K562 (cell line): ENCODE measurements around the gene PTK7. TPM values are rescaled to one million over a fixed set of nuclear protein-coding genes. Genes with fewer than 3 reads are reported as not detected.
A peak's percentile ranks its signal among the peaks of the same experiment; 100 is the strongest.

Experiments
- CXXC5 ChIP-seq: fragments of 250-450 bp; sonication (Bioruptor Pico); IDR thresholded peaks from 2 replicates; pipeline ENCODE4 v1.8.0; 2022; ENCODE audit warnings: inconsistent platforms, mild to moderate bottlenecking, moderate library complexity
- DMBX1 ChIP-seq: fragments of 250-450 bp; sonication (Bioruptor Pico); IDR thresholded peaks from 2 replicates; pipeline ENCODE4 v1.8.0; 2022; ENCODE audit warnings: inconsistent platforms, mild to moderate bottlenecking, moderate library complexity, borderline replicate concordance
- PTTG1 ChIP-seq: fragments of 450-650 bp; IDR thresholded peaks from 2 replicates; pipeline ENCODE4 v1.6.1; 2016; ENCODE audit warnings: low read depth, mild to moderate bottlenecking, missing genetic modification characterization, missing compliant biosample characterization
- RBFOX2 ChIP-seq: fragments of 200-400 bp; formaldehyde crosslinking; IDR thresholded peaks from 2 replicates; pipeline ENCODE4 v1.6.1; 2017; ENCODE audit warnings: low read depth, mild to moderate bottlenecking, low read length, moderate library complexity
- TFE3 ChIP-seq: fragments of 450-650 bp; formaldehyde crosslinking; IDR thresholded peaks from 2 replicates; pipeline ENCODE4 v1.4.0; 2020; ENCODE audit warnings: mild to moderate bottlenecking, mixed read lengths
- ZNF740 ChIP-seq, 3 experiments: fragments of 200-800 bp in 1 of 3; sonication (Bioruptor generic) in 1 of 3; sonication (generic) in 1 of 3; formaldehyde crosslinking in 1 of 3; IDR thresholded peaks; 2 replicates each; pipeline versions ENCODE4 v1.6.1 to v1.8.0; 2016 to 2022; ENCODE audit warnings: mild to moderate bottlenecking in 2 of 3, missing compliant biosample characterization in 2 of 3, missing genetic modification characterization in 2 of 3, missing genetic modification reagents in 1 of 3
- polyA plus RNA-seq, 8 experiments: library from polyadenylated mRNA; depleted of rRNA in 4 of 8; stranded (reverse) in 5 of 8; unstranded in 3 of 8; fragments of >200 nt; fragmentation: Nextera tagmentation in 2 of 8; fragmentation: Illumina TruSeq in 1 of 8; extraction: Ambion mirVana in 2 of 8; extraction: Trizol in 1 of 8; gene quantifications; 2 replicates each; pipeline versions ENCODE4 v1.2.1 to v1.2.3, GENCODE V29; 2011 to 2014; ENCODE audit warnings: inconsistent platforms in 1 of 8, missing spikeins in 1 of 8
- total RNA-seq, 7 experiments: library from RNA; depleted of rRNA in 6 of 7; stranded (reverse); fragments of >200 nt in 6 of 7; fragmentation: Illumina TruSeq in 2 of 7; extraction: Trizol in 2 of 7; gene quantifications; 2 replicates each; pipeline versions ENCODE4 v1.2.1 to v1.2.3, GENCODE V29; 2011 to 2021; ENCODE audit warnings: low replicate concordance in 1 of 7
- TF ChIP-seq, protein P1 (sequence below): sonication (generic); formaldehyde crosslinking; IDR thresholded peaks from 2 replicates; pipeline ENCODE4 v1.8.0; 2022; ENCODE audit warnings: mild to moderate bottlenecking, missing genetic modification reagents, borderline replicate concordance

PTK7 gene
- total and polyA plus RNA-seq, 9 of the 15 experiments (the other 6 are each of a cell fraction or from before 2014, with no cell fraction given): 0.20 to 6.8 (median 4.2) TPM

DNA sequence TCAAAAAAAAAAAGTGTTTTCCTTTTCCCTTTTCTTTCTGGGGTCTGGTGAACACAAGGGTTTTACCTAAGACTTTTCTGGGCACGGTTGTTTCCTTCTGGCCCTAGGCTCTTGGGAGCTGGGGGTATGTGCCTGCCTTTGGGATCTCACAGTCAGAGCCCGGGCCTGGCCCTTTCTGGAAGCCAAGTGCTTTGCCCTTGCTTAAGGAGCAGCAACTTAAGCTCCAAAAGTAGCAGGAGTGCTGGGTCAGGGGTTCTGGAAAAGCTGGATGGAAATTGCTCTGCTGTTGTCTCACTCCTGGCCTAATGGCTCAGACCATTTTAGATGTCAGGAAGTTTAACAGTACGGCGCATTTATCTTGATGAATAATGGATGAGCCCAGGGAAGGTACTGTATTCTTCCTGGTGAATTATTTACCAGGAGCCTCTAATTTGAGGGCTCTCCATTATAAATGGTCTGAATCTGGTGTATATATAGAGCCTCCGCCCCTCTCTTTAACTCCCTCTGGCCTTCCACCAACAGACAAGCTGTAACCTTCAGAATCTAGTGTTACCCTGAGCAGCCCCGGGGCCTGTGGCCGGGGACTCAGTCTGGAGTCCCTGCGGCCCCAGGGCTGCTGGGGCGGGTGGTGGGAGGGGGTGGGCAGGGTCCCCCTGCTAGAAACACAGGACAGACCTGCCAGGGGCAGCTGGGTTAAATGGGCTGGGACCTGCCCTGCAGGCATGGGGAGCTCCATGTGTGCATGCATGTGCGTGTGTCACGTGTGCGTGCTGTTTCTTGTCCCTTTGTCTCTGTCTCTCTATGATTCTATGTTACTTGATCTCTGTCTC lies 37.5 kb downstream of the PTK7 start (continued):
- TF ChIP-seq RBFOX2 (0 out of 2 replicates have a peak, but pooled peaks have one; percentile 37), TFE3 (peak; percentile 25; the same call in 1 of the 2 replicates), CXXC5 (CRISPR knock-in tag) (0 out of 2 replicates have a peak, but pooled peaks have one; percentile 10), DMBX1 (CRISPR knock-in tag) (0 out of 2 replicates have a peak, but pooled peaks have one; percentile 45), PTTG1 (tag) (0 out of 2 replicates have a peak, but pooled peaks have one; percentile 15), ZNF740 (CRISPR knock-in tag; IDR thresholded peaks at IDR 0.05) (no peak), ZNF740 (tag; IDR thresholded peaks at IDR 0.05) (peak in 1 of 2 experiments; percentile 27; a peak in 1 of 4 replicates)
- TF ChIP-seq, protein P1, sequence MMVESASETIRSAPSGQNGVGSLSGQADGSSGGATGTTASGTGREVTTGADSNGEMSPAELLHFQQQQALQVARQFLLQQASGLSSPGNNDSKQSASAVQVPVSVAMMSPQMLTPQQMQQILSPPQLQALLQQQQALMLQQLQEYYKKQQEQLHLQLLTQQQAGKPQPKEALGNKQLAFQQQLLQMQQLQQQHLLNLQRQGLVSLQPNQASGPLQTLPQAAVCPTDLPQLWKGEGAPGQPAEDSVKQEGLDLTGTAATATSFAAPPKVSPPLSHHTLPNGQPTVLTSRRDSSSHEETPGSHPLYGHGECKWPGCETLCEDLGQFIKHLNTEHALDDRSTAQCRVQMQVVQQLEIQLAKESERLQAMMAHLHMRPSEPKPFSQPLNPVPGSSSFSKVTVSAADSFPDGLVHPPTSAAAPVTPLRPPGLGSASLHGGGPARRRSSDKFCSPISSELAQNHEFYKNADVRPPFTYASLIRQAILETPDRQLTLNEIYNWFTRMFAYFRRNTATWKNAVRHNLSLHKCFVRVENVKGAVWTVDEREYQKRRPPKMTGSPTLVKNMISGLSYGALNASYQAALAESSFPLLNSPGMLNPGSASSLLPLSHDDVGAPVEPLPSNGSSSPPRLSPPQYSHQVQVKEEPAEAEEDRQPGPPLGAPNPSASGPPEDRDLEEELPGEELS (CRISPR knock-in tag): no peak
- TF ChIP-seq, all 486 proteins: peak for 15
